Activated naive CD8-positive, alpha-beta T cell treated with anti-CD3 and anti-CD28 coated beads, Interleukin-2, amount 50 U/mL, for 24 hours (primary cell): Measurements from ENCODE around the gene GOLGA1.
A peak's percentile ranks its signal among the peaks of the same experiment; 100 is the strongest.
"Not testable (repeated sequence)": the region's sequence is repeated elsewhere in the genome, so short reads cannot be mapped to it uniquely, and the experiment has no call there.

Experiments used
- ATAC-seq: fragments of 150-1000 bp; cut with Tn5 transposase; one replicate; pipeline ENCODE4 v1.10.0; 2021
- DNase-seq: peaks from one replicate; pipeline ENCODE4 v3.0.0; 2021
- H3K27ac Mint-ChIP-seq: one replicate; pipeline ENCODE4 v1.8.0; 2021; ENCODE audit warnings: mild to moderate bottlenecking, mixed read lengths
- H3K27me3 Mint-ChIP-seq: one replicate; pipeline ENCODE4 v1.8.0; 2021; ENCODE audit warnings: mixed read lengths
- H3K36me3 Mint-ChIP-seq: one replicate; pipeline ENCODE4 v1.8.0; 2021; ENCODE audit warnings: low read depth, mixed read lengths
- H3K4me1 Mint-ChIP-seq: one replicate; pipeline ENCODE4 v1.8.0; 2021; ENCODE audit warnings: mixed read lengths
- H3K4me3 Mint-ChIP-seq: one replicate; pipeline ENCODE4 v1.8.0; 2021; ENCODE audit warnings: mild to moderate bottlenecking, moderate library complexity, mixed read lengths
- H3K9me3 Mint-ChIP-seq: one replicate; pipeline ENCODE4 v1.8.0; 2021; ENCODE audit warnings: mixed read lengths

Gene GOLGA1

DNA sequence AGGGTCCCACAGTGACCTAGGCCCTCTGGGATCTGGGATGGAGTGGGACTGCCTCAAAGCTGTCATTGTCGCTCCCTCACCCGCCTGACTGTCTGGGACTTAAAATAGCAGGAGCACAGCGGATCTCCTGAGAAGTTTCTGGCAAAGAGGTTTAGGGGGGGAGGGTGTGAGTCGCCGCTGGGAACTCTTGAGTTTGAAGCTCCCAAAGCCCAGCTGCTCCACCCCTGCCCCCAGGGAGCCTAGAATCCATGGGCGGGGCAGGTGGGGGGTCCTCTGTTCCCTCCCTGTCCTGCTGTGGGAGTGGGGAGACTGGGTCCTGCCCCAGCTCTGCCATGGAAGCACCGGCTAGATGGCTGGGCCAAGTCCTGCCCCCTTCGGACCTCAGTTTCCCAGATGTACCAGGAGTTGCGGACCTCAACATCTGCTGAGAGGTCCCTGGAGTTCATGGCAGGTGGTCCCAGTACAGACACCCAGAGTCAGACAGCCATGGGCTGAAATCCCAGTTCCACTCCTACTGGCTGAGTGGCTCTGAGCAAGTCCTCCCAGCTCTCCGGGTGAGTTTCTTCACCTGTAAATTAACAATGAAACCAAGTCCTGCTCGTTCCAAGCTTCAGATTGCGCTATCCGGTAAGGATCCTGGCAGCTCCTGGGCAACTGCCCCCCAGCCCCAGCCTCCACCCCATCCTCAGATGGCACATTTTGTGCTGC is 88.6 kb downstream of the GOLGA1 start:
- Mint-ChIP-seq H3K4me3 (peak overlapping the region; percentile 50), H3K27me3 (peaks cover 16% of the 10 kb centered on the region), H3K27ac (no peak overlapping the region), H3K9me3 (no peaks in the 10 kb centered on the region), H3K4me1 (peaks cover 7% of the 10 kb centered on the region), H3K36me3 (peaks cover 5% of the 10 kb centered on the region)
- ATAC-seq (no peak), DNase-seq (no peak)

DNA sequence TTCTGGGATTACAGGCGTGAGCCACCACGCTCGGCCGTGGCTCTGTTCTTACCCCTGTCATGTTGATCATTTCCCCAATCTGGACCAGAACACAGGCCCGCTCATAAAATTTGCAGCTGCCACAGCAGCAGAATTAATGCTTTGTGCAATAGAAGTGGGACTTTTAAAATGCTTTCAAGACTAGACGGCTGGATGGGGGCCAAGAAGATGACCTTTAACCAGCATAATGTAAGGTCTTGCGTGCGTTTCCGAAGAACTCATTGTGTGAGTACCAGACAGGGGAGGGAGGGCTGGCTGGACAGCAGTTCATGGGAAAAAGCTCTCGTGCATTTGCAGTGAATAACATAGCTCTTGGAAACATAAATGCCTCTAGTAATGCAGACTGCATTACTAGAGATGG is 91.1 kb downstream of the GOLGA1 start:
- no peaks in the 10 kb centered on the region for H3K36me3 Mint-ChIP-seq
- peaks cover 18% of the 10 kb centered on the region for H3K27me3 Mint-ChIP-seq
- H3K27ac Mint-ChIP-seq = no peak overlapping the region
- no peaks in the 10 kb centered on the region for H3K9me3 Mint-ChIP-seq
- H3K4me3 Mint-ChIP-seq = no peak overlapping the region
- ATAC-seq (no peak), DNase-seq (no peak)
- peaks cover 6% of the 10 kb centered on the region for H3K4me1 Mint-ChIP-seq

DNA sequence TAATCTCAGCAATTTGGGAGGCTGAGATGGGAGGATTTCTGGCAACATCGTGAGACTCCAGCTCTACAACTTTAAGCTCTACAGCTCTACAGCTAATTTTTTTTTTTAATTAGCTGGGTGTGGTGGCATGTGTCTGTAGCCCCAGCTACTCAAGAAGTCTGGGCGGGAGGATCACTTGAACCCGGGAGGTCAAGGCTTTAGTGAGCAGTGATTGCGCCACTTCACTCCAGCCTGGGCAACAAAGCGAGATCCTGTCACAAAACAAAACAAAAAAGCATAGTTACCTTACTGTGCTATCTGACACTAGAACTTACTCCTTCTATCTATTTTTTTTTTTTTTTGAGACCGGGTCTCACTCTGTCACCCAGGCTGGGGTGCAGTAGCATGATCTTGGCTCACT is 93.9 kb downstream of the GOLGA1 start:
- H3K27me3 Mint-ChIP-seq = peaks cover 22% of the 10 kb centered on the region

DNA sequence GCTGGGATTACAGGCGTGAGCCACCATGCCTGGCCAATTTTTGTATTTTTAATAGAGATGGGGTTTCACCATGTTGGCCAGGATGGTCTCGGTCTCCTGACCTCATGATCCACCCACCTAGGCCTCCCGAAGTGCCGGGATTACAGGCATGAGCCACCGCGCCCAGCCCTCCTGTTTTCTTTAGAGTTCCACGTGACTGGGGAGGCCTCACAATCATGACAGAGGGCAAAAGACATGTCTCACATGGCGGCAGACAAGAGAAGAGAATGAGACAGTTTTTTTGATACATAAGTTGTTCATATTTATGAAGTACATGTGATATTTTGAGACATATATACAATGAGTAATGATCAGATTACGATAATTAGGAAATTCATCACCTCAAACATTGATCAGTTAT is 94.4 kb downstream of the GOLGA1 start:
- H3K36me3 Mint-ChIP-seq, H3K9me3 Mint-ChIP-seq, H3K4me1 Mint-ChIP-seq, ATAC-seq, DNase-seq, H3K27ac Mint-ChIP-seq, H3K4me3 Mint-ChIP-seq: not testable (repeated sequence)
- H3K27me3 Mint-ChIP-seq = peaks cover 22% of the 10 kb centered on the region

More for the DNA sequence above, 93.9 kb downstream of the GOLGA1 start:
- no peak overlapping the region for H3K4me3 Mint-ChIP-seq
- no peaks in the 10 kb centered on the region for H3K4me1 Mint-ChIP-seq
- DNase-seq = no peak
- no peak overlapping the region for H3K27ac Mint-ChIP-seq
- H3K9me3 Mint-ChIP-seq = no peaks in the 10 kb centered on the region
- no peak for ATAC-seq
- H3K36me3 Mint-ChIP-seq = no peaks in the 10 kb centered on the region

DNA sequence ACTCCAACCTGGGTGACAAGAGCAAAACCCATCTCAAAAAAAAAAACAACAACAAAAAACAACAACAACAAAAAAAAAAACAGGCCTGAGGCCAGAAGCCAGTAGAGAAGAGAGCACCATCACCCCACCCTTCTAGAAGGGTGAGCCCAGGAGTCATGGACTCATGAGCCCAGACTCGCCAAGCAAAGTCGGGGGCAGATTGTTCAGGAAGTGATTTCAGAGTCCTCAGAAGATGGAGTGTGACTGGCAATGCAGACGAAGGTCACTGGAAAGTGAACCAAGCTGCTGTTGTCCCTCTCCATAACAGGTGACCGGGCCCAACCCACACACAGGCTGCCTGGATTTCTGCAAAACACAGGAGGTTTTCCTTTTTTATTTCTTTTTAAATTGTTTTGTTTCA is 96.6 kb downstream of the GOLGA1 start:
- H3K4me1 Mint-ChIP-seq = no peaks in the 10 kb centered on the region
- H3K27me3 Mint-ChIP-seq = peaks cover 14% of the 10 kb centered on the region
- H3K27ac Mint-ChIP-seq = no peak overlapping the region
- H3K4me3 Mint-ChIP-seq = no peak overlapping the region
- no peaks in the 10 kb centered on the region for H3K36me3 Mint-ChIP-seq
- DNase-seq (no peak), ATAC-seq (no peak)
- no peaks in the 10 kb centered on the region for H3K9me3 Mint-ChIP-seq

DNA sequence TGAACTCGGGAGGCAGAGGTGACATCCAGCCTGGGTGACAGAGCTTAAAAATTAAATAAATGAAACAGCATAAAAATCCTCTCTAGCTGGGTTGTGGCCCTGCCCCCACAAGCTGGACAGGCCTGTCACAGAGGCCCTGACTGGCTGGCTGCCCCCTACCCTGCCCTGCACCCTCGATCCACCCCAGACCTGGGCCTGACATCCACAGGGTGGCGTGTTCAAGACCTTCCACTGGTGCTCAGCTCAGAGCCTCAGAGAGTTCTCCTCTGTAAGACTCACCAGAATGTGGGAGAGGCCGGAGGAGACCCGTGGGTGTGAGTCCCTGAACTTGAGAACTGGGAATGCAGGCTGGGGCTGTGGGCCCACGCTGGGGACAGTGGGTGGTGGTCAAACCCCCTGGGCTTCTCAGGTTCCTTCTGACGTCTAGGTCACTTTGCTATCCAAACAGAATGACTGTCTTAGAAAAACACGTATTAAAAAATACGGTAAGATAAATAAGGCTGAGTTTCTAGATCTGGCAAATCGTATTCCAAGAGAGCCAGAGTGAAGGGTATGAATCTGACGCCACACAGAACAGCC is 97.3 kb downstream of the GOLGA1 start:
- no peak for ATAC-seq
- H3K4me3 Mint-ChIP-seq = no peak overlapping the region
- no peak for DNase-seq
- H3K4me1 Mint-ChIP-seq = no peaks in the 10 kb centered on the region
- peaks cover 15% of the 10 kb centered on the region for H3K27me3 Mint-ChIP-seq
- no peaks in the 10 kb centered on the region for H3K9me3 Mint-ChIP-seq
- no peak overlapping the region for H3K27ac Mint-ChIP-seq
- H3K36me3 Mint-ChIP-seq = no peaks in the 10 kb centered on the region

DNA sequence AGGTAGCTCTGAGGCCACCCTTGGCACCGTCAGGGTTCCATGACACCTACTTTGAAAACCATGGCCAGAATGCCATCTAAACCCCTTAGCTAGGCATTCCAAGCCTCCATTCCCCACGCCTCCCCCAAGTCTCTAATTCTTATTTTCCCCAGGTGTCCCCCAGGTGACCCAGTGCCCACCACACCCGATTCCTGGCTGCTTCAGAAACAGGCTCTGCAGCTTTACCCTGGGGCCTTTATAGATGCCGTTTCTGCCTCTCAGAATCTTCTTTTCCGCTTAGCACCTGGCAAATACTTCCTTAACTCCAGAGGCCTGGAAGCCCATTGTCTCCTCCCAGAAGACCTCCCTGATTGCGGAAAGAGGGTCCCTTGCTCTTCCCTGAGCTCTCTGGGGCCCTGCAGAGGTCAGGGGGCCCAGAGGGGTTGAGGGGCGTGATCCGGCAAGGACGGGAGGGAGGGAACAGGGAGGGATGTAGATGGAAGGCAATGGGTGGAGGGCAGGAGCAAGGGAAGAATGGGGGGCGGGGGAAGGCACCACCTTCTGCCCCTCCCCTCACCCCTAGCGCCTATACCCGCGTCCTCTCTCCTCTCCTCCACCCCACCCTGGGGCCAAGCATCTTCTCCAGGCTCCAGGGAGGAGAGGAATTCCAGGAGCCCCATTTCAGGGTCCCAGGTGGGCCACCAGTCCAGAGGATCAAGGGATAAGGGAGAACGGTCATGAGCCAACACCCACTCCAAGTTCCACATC is 99.6 kb downstream of the GOLGA1 start:
- Mint-ChIP-seq H3K36me3 (no peaks in the 10 kb centered on the region), H3K4me1 (no peaks in the 10 kb centered on the region), H3K27me3 (peaks cover 23% of the 10 kb centered on the region), H3K27ac (no peak overlapping the region), H3K4me3 (no peak overlapping the region), H3K9me3 (no peaks in the 10 kb centered on the region)
- DNase-seq (no peak), ATAC-seq (no peak)

DNA sequence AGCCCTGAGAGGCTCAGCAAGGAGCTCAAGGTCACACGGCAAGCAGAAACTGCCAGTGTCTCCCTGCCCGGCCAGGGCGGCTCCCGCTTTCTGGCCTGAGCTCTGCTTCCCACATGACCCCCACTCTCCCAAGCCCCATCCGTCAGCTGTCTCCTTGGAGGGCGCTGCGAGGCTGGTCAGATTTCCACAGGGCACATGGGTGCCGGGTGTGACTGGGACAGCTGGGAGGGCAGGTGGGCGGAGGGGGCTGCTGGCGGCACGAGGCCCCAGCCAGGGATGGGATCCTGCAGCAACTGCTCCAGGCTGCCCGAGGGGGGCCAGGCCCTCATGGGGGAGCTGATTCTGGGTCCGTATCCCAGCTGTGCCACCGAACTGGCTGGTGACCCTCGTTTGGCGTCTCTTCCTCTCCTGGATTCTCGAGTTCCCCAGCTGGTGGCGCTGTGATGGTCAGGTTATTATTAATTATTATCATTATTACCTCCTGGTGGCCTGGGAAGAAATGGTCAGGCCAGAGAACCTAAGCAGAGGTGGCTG is 100.5 kb downstream of the GOLGA1 start:
- Mint-ChIP-seq H3K4me1 (no peaks in the 10 kb centered on the region), H3K4me3 (no peak overlapping the region), H3K36me3 (no peaks in the 10 kb centered on the region), H3K9me3 (no peaks in the 10 kb centered on the region), H3K27ac (no peak overlapping the region), H3K27me3 (peaks cover 23% of the 10 kb centered on the region)
- DNase-seq (no peak), ATAC-seq (no peak)

DNA sequence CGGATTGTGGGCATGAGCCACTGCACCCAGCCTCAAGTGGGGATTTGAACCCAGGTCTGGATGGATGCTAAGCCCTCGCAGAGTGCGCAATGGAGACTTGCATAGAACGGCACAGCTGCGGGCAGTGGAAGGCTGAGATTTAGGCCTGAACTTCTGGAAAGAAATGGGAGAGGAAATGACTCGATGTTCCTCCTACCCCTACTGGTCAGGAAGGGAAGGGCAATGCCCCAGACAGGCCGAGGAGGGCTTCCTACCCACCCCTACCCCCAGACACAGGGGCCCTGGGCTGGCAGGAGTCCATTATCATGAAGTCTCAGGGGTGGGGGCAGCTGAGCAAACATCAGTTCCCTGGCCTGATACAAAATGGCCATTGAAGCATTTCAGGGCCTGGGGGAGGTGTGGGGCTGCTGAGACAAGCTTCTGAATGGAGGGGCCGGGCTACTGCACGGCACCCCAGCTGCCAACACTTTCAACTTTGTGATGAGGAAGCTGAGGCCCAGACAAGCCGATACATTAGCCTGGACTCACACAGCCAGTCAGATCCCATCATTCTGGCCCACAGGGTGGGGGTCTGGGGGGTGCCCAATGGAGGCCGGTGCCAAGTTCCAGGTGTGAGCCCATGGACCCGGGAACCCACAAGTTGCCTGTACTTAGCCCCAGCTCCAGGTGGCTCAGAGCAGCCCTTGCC is 101.1 kb downstream of the GOLGA1 start:
- Mint-ChIP-seq H3K9me3 (no peaks in the 10 kb centered on the region), H3K4me3 (no peak overlapping the region), H3K4me1 (no peaks in the 10 kb centered on the region), H3K27me3 (peaks cover 23% of the 10 kb centered on the region), H3K27ac (no peak overlapping the region), H3K36me3 (no peaks in the 10 kb centered on the region)
- peak; percentile 10 for DNase-seq
- no peak for ATAC-seq

DNA sequence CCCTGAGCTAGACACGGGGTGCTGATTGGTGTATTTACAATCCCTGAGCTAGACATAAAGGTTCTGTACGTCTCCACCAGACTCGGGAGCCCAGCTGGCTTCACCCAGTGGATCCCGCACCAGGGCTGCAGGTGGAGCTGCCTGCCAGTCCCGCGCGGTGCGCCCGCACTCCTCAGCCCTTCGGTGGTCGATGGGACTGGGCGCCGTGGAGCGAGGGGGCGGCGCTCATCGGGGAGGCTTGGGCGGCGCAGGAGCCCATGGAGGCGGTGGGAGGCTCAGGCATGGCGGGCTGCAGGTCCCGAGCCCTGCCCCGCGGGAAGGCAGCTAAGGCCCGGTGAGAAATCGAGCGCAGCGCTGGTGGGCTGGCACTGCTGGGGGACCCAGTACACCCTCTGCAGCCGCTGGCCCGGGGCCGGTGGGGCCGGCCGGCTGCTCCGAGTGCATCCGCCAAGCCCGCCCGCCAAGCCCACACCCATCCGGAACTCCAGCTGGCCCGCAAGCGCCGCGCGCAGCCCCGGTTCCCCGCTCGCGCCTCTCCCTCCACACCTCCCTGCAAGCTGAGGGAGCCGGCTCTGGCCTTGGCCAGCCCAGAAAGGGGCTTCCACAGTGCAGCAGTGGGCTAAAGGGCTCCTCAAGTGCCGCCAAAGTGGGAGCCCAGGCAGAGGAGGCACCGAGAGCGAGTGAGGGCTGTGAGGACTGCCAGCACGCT is 102.2 kb downstream of the GOLGA1 start:
- H3K4me1 Mint-ChIP-seq, DNase-seq, H3K9me3 Mint-ChIP-seq, H3K4me3 Mint-ChIP-seq, ATAC-seq, H3K36me3 Mint-ChIP-seq, H3K27ac Mint-ChIP-seq: not testable (repeated sequence)
- peaks cover 20% of the 10 kb centered on the region for H3K27me3 Mint-ChIP-seq

DNA sequence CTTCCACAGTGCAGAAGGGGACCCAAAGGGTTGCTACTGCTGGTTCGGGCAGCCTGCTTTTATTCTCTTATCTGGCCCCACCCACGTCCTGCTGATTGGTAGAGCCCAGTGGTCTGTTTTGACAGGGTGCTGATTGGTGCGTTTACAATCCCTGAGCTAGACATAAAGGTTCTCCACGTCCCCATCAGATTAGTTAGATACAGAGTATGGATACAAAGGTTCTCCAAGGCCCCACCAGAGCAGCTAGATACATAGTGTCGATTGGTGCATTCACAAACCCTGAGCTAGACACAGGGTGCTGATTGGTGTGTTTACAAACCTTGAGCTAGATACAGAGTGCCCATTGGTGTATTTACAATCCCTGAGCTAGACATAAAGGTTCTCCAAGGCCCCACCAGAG is 102.8 kb downstream of the GOLGA1 start:
- not testable (repeated sequence) for DNase-seq, ATAC-seq, H3K4me1 Mint-ChIP-seq, H3K27ac Mint-ChIP-seq, H3K4me3 Mint-ChIP-seq, H3K36me3 Mint-ChIP-seq, H3K9me3 Mint-ChIP-seq
- peaks cover 20% of the 10 kb centered on the region for H3K27me3 Mint-ChIP-seq

DNA sequence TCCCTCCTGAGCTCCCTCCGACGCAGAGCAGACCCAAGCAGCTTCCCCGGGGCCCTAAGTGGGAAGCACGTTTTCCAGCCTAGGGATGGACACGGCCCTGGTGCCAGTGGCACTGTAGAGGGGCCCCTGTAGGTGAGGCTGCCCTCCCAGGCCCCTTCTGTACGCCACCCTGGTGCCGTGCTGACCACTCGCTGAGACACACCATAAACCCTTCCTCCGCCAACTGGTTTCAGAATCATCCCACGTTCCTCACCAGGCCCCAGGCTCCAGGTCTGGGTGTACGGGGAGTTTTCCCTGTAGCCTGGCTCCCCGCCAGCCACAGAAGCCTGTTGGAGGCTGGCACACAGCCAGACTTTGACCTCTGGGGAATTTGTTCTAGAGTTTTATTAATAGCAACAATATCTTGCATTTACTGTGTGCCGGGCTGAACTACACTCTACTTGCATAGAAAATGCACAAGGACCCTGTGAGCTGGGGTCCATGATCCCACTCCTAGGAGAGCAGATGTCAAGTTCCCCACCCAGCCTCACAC is 105.8 kb downstream of the GOLGA1 start:
- Mint-ChIP-seq H3K9me3 (no peaks in the 10 kb centered on the region), H3K27me3 (peaks cover 20% of the 10 kb centered on the region), H3K4me1 (no peaks in the 10 kb centered on the region), H3K27ac (no peak overlapping the region), H3K4me3 (no peak overlapping the region), H3K36me3 (no peaks in the 10 kb centered on the region)
- ATAC-seq = no peak
- DNase-seq = no peak

DNA sequence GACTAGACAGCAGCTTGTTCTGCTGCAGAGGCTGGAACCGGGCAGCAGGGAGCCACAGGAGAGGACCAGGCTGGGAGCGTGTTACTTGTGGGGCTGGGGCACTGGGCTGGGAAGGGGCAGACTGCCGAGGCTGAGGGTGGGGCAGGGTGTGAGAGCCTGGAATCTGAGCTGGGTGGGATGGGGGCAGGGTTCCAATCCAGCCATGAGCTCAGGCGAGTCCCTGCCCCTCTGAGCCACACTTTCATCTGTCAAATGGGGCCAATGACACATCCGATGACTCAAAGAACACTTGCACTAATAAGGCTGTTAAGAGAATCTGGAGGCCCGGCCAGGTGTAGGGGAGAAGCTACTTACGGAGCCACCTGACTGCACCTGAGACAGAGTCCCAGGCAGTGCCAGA is 106.3 kb downstream of the GOLGA1 start:
- no peaks in the 10 kb centered on the region for H3K9me3 Mint-ChIP-seq
- no peaks in the 10 kb centered on the region for H3K36me3 Mint-ChIP-seq
- H3K4me1 Mint-ChIP-seq = no peaks in the 10 kb centered on the region
- peaks cover 19% of the 10 kb centered on the region for H3K27me3 Mint-ChIP-seq
- no peak overlapping the region for H3K27ac Mint-ChIP-seq
- no peak for DNase-seq
- ATAC-seq = peak; percentile 69
- no peak overlapping the region for H3K4me3 Mint-ChIP-seq
